Inflammatory macrophage (primary cell): ENCODE data around the gene EIF4A3.
A peak's percentile ranks its signal among the peaks of the same experiment; 100 is the strongest.

Source experiments
- DNase-seq, 2 donors: peaks; one replicate each; pipeline ENCODE4 v3.0.0-alpha.2; 2020 to 2022

EIF4A3 gene

DNA sequence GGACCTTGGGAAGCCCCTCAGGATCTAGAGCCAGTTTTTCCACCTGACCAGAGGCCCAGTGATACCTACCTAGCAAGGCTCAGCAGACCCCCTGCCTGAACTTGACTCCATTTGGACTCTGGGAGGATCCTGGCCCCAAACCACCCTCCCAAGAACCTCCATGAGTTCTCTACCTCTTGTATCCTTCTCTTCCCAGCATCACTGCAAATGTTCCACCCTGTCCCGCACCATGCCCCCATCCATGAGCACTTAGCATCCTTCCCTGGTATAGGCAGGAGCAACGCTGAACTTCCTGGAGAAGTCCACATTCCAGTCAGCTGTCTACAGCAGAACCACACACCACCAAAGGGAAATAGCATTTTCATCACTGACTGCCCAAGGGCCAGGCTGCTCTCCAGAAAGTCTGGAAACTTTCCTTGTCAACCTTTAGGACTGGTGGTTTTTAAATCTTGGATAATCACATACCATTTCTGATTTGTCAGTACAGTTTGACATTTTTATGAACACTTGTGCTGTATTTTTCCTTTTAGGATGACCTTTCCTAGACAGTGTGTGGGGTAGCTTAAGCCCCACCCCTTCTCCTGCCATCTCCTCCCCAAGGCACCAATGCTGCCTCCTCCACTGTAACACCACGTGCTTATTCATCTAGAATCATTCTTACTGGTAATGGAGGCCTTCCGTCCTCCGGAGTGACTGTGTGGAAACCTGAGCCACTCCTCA lies 13.9 kb downstream of the EIF4A3 start:
- no peak for DNase-seq

GRCh38 chr17:80130992-80131391 lies 15.9 kb downstream of the EIF4A3 start:
- no peak for DNase-seq

GRCh38 chr17:80129006-80129565 lies 17.8 kb downstream of the EIF4A3 start:
- DNase-seq, result no peak

DNA sequence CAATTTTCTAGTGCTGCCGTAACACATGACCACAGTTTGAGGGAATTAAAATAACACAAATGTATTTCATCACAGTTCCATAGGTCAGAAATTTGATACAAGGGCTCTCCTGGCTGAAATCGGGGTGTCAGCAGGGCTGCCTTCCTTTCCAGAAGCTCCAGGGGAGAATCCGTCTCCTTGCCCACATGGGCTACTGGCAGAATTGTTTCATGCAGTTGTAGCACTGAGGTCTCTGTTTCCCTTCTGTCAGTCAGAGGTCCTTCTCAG lies 20.5 kb downstream of the EIF4A3 start:
- DNase-seq, result no peak

- DNase-seq, result no peak
Observed at GRCh38 chr17:80125656-80126448, 21.1 kb downstream of the EIF4A3 start.

DNA sequence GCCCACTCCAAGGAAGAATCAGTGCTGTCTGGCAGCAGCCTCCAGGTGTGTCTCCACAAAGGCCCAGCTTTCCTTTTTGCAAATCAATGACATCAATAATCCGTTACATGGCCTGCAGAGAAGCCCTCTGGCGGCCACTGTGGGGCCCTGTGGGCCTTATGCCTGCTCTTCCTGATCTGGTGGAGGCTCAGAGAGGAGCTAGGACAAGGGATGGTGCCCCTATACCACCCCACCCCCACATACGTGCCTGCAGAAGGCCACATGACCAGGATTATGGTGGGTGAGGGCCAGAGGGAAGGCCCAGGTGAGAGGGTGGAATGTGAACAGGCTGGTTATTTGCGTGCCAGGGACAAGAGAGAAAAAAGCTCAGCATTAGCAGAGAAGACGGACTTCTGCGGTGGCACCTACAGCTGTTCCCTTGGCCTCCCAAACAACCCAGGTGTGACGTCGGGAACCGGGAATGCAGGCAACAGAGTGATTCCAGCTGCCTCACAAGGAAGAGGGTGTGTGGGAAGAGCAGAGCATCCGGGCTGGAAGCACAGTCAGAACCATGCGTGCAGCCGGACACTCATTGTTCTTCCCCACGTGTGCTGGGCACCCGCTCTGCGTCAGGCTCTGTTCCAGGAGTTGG lies 22.5 kb downstream of the EIF4A3 start:
- DNase-seq, result peak in 1 of 2 donors; percentile 4

DNA sequence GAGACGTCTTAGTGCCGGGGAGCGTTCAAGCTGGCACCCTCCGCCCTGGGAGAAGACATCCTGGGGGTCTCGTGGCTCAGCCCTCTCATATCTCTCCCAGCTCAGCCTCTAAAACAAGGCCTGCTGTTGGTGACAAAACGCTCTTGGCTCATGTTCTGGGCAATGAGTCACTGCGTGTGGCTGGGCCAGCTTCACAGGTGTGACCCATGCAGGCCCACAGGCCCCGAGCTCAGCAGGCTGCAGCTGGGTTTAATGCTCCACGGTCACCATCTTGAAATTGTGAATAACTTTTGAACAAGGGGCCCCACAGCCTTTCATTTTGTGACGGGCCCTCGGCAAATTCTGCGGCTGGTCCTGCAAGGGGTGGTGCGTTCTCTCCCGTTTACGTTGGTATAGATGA lies 23.1 kb downstream of the EIF4A3 start:
- no peak for DNase-seq

- DNase-seq, result no peak
Observed at GRCh38 chr17:80122926-80123505, 23.9 kb downstream of the EIF4A3 start.

GRCh38 chr17:80122026-80122575 lies 24.8 kb downstream of the EIF4A3 start:
- DNase-seq, result no peak

DNA sequence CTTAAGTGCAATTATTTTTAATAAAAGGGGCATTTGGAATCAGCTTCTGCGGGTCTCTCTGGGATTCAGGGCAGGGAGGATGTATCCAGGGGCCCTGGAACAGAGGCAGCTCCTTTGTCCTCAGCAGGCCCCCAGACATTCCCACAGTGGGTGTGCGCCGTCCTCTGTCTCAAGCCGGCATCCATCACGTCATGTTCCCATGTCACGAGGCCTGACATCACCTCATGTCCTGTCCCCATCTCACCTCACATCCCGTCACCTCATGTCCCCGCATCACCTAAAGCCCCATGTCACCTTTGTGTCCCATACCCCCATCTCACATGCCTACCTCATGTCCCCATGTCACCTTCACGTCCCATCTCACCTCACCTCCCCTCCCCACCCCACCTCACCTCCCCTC lies 27.1 kb downstream of the EIF4A3 start:
- no peak for DNase-seq

- DNase-seq, result no peak
Observed at GRCh38 chr17:80119271-80119791, 27.6 kb downstream of the EIF4A3 start.

- DNase-seq, result no peak
Observed at GRCh38 chr17:80118601-80119270, 28.2 kb downstream of the EIF4A3 start.

GRCh38 chr17:80117491-80118401 lies 29.2 kb downstream of the EIF4A3 start:
- DNase-seq, result no peak

GRCh38 chr17:80116921-80117380 lies 30.0 kb downstream of the EIF4A3 start:
- DNase-seq, result no peak

GRCh38 chr17:80116276-80116920 lies 30.5 kb downstream of the EIF4A3 start:
- DNase-seq, result no peak

DNA sequence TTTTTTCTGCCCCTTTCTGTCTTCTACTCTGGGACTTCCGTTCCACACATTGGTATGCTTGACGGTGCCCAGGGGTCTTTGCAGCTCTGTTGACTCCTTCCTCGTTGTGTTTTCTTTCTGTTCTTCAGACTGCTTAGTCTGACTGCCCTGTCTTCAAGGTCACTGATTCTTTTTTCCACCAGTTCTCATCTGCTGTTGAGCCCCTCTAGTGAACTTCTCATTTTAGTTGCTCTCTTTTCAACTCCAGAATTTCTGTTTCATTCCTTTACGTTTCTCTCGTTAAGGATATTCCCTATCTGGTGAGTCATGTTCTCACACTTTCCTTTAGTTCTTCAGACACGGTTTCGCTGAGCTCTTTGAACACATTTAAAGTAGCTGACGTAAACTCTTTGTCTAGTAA lies 31.8 kb downstream of the EIF4A3 start:
- no peak for DNase-seq

DNA sequence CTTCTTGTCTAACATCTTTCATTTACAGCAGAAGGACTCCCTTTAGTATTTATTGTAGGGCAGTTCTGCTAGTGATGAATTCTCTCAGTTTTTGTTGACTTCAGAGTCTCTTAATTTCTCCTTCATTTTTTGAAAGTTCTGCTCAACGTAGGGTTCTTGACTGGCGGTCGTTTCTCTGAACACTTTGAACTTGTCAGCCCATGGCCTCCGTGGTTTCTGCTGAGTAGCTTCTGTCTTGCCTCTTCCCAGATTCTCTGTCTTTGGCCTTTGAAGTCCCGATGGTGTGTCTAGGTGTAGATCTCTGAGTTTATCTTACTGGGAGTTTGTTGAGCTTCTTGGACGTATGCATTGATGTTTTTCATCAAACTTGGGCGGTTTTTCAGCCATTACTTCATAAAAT lies 32.2 kb downstream of the EIF4A3 start:
- no peak for DNase-seq

- no peak for DNase-seq
Observed at GRCh38 chr17:80113033-80113484, 33.9 kb downstream of the EIF4A3 start.

DNA sequence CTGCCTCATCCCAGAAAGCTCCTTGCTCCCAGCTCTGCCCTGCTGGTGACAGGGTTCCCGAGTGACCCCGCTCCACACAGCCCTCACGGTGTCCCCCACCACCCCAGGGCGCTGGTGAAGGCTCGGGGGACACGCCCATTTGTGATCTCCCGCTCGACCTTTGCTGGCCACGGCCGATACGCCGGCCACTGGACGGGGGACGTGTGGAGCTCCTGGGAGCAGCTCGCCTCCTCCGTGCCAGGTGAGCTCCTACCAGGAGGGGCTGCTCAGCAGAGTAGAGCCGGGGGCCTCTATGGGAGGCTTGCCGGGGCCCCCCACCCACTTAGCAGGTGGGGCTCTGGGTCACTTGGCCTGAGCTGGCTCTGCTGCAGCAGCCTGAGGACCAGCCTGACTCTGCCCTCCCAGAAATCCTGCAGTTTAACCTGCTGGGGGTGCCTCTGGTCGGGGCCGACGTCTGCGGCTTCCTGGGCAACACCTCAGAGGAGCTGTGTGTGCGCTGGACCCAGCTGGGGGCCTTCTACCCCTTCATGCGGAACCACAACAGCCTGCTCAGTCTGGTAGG lies 34.4 kb downstream of the EIF4A3 start:
- no peak for DNase-seq
